HG02970 (cell line): Measurements from ENCODE around the gene VIPR1.

Source experiments
- ATAC-seq: cut with Tn5 transposase; IDR thresholded peaks from one replicate; pipeline ENCODE4 v1.9.1; 2021; ENCODE audit warnings: mild to moderate bottlenecking, moderate library complexity, moderate number of reproducible peaks; ENCODE audit not compliant: unreplicated experiment, low FRiP score

Gene VIPR1

GRCh38 chr3:42509111-42509510 is 6.7 kb downstream of the VIPR1 start:
- ATAC-seq = no peak

- ATAC-seq = no peak
Measured at GRCh38 chr3:42510325-42510724, 7.9 kb downstream of the VIPR1 start.

GRCh38 chr3:42511201-42511600 is 8.8 kb downstream of the VIPR1 start:
- no peak for ATAC-seq

- no peak for ATAC-seq
Measured at GRCh38 chr3:42511736-42512135, 9.3 kb downstream of the VIPR1 start.

- no peak for ATAC-seq
Measured at GRCh38 chr3:42513121-42513520, 10.7 kb downstream of the VIPR1 start.

GRCh38 chr3:42513521-42513920 is 11.1 kb downstream of the VIPR1 start:
- ATAC-seq = no peak

GRCh38 chr3:42514876-42515275 is 12.4 kb downstream of the VIPR1 start:
- ATAC-seq = no peak

GRCh38 chr3:42515391-42515916 is 13.0 kb downstream of the VIPR1 start:
- ATAC-seq = no peak

- no peak for ATAC-seq
Measured at GRCh38 chr3:42515976-42516375, 13.5 kb downstream of the VIPR1 start.

GRCh38 chr3:42516443-42516842 is 14.0 kb downstream of the VIPR1 start:
- no peak for ATAC-seq

GRCh38 chr3:42517117-42517516 is 14.7 kb downstream of the VIPR1 start:
- no peak for ATAC-seq

GRCh38 chr3:42518800-42519567 is 16.5 kb downstream of the VIPR1 start:
- no peak for ATAC-seq

- no peak for ATAC-seq
Measured at GRCh38 chr3:42519568-42519962, 17.1 kb downstream of the VIPR1 start.

- no peak for ATAC-seq
Measured at GRCh38 chr3:42520336-42520735, 17.9 kb downstream of the VIPR1 start.

- no peak for ATAC-seq
Measured at GRCh38 chr3:42520906-42521305, 18.5 kb downstream of the VIPR1 start.

GRCh38 chr3:42524751-42525150 is 22.3 kb downstream of the VIPR1 start:
- ATAC-seq = no peak

GRCh38 chr3:42525212-42525611 is 22.8 kb downstream of the VIPR1 start:
- no peak for ATAC-seq

- ATAC-seq = no peak
Measured at GRCh38 chr3:42525736-42526345, 23.4 kb downstream of the VIPR1 start.

- no peak for ATAC-seq
Measured at GRCh38 chr3:42526616-42527367, 24.3 kb downstream of the VIPR1 start.

- no peak for ATAC-seq
Measured at GRCh38 chr3:42527368-42527917, 25.0 kb downstream of the VIPR1 start.

- ATAC-seq = no peak
Measured at GRCh38 chr3:42529468-42529867, 27.0 kb downstream of the VIPR1 start.
